Parietal lobe (tissue), 2 donors: Measurements from ENCODE around the gene TMEM129. TPM values are rescaled to one million over a fixed set of nuclear protein-coding genes. Genes with fewer than 3 reads are reported as not detected.

Experiments used
- small RNA-seq: library from RNA; depleted of rRNA; stranded (forward); fragments of <200 nt; gene quantifications from one replicate; pipeline ENCODE3, GENCODE V24; 2014; ENCODE audit warnings: low replicate concordance
- total RNA-seq: library from RNA; depleted of rRNA; stranded (reverse); fragments of >200 nt; gene quantifications from one replicate; pipeline ENCODE4 v1.2.3, GENCODE V29; 2014

Gene TMEM129
- total RNA-seq: 15.0 TPM

GRCh38 chr4:1721003-1721665 is at the start of gene TMEM129, which contains the start of gene TACC3:
Gene TMEM129 (minus strand): TSS chr4:1721323. CDS start chr4:1720837, 486 bp downstream.
Gene TACC3 (plus strand): TSS chr4:1721521. CDS start chr4:1723422, 1,901 bp downstream.

GRCh38 chr4:1712216-1713002 is 8.7 kb downstream of the TMEM129 start, which contains the start of gene SLBP:
Gene SLBP (minus strand): TSS chr4:1712319. CDS start chr4:1712188, 131 bp downstream.

GRCh38 chr4:1683736-1684505 is 37.2 kb downstream of the TMEM129 start, which contains the start of gene FAM53A:
Gene FAM53A (minus strand): TSS chr4:1684313. CDS start chr4:1668741, 15,572 bp downstream.

Small RNA genes within 50 kb of the gene (small RNA-seq; reads per million reads assigned to genes)
- not detected for gene RF00019

Other genes with a start within 250 kb of the TMEM129 start
- gene FAM53A, start 37.0 kb downstream of the TMEM129 start, total RNA-seq: 0.63 TPM
- gene SLBP, start 9.0 kb downstream of the TMEM129 start, total RNA-seq: 39.1 TPM
- 4.7 TPM for gene TACC3, start 198 bp upstream of the TMEM129 start, total RNA-seq
- gene FGFR3, start 72.0 kb upstream of the TMEM129 start, total RNA-seq: 13.8 TPM
- 91.4 TPM for gene LETM1, start 134.8 kb upstream of the TMEM129 start, total RNA-seq
- 162 TPM for gene NSD2, start 150.1 kb upstream of the TMEM129 start, total RNA-seq